GM19324 (cell line): Measurements from ENCODE around the gene TUBB1.
A peak's percentile ranks its signal among the peaks of the same experiment; 100 is the strongest.
"Not testable (repeated sequence)": the region's sequence is repeated elsewhere in the genome, so short reads cannot be mapped to it uniquely, and the experiment has no call there.

Source experiments
- ATAC-seq: cut with Tn5 transposase; IDR thresholded peaks from one replicate; pipeline ENCODE4 v1.9.1; 2021; ENCODE audit warnings: mild to moderate bottlenecking, moderate library complexity; ENCODE audit not compliant: unreplicated experiment, low FRiP score

TUBB1 gene

DNA sequence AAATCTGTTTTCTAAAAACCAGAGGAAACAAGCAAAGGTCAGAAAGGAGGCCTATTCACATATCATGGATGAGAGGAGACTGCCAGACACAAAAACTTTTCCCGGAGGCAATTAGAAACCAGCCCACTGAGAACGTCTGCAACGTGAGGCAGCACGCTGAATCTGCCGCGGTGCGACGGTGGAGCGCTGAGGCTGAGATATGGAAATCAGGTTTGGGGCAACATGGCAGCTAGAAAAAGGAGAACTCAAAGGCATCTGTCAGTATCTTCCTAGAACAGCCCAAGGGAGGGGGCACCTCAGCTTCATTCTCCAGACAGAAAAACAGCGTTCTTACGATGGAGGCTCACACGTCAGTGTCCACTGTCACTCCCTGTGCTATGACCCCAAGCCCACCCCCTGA is 18.2 kb downstream of the TUBB1 start:
- ATAC-seq: no peak

DNA sequence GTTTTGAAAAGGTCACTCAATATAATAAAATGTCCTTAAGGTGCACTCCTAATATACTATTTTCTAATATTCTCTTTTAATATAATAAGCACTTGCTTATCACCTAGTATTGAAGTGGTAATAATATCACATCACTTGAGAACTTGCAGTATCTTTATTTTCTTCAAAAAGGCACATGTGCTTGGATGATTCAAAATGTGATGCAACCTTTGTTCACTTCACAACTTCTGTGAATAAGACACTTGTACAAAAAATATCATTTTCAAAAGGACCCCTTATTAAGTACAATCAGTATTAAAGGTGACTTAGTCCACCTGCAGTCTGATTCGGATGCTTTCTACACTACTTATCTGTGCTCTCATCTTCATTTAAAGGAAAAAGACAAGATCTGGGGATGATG is 20.0 kb downstream of the TUBB1 start:
- ATAC-seq: no peak

DNA sequence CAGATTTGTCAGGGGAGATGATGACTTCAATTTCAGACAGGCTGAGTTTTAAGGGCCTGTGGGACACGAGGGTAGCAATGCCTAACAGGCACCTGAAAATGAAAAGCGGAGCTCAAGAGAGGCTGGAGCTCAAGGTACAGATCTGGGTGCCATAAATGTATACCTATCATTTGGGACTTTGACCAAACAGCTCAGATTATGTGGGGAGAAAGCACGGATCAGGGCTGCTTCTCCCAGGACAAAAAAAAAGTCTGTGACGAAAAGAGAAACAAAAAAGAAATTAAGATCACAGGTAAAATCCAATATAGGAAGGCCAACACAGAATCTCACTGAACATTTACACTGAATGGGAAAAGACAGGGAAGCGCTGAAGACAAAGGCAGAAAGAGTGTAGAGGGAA is 21.4 kb downstream of the TUBB1 start:
- ATAC-seq: no peak

DNA sequence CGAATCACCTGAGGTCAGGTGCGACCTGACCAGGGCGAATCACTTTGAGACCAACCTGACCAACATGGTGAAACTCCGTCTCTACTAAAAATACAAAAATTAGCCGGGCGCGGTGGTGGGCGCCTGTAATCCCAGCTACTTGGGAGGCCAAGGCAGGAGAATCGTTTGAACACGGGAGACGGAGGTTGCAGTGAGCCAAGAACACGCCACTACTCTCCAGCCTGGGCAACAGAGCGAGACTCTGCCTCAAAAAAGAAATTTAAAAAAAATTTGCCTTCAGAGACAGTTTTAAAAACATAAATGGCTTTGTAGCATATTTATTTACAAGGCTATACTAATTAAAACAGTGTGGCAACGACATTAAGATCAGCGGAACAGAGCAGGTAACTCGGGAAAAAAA is 22.3 kb downstream of the TUBB1 start:
- not testable (repeated sequence) for ATAC-seq

DNA sequence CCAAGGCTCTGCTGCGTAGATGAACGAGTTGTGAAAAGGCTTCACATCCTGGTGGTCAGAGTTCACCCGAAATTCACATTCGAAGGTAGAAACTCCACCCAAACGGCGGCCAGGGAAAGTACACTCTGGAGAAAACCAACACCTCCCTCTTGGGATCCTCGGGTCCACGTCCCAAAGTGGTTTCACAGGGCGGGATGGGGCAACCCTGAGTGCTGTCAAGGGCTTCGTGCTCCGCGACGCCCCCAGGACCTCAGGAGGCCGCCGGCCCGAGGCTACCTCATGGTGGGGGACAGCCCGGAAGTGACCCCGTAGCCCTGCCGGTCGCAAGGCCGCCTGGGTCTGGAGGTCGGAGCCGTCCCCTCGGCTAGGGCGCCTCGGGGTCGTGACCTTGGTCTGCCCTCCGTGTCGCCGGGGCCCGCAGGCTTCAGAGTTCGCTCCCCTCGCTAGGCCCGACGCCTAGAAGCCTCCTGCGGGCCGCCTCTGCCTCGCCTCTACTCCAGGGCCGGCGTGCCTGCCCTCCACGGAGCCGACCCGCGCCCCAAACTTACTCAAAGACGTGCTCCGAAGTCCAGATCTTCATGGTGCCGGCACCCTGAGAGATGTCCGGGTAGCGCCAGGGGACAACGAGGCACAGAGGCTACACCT is 23.0 kb downstream of the TUBB1 start, which contains the start of gene PRELID3B:
Gene PRELID3B, minus strand, starts transcription at position 636 of the 645 bp plus-strand sequence. Its CDS starts 56 bp downstream, at position 580.
- ATAC-seq: peak; percentile 32

DNA sequence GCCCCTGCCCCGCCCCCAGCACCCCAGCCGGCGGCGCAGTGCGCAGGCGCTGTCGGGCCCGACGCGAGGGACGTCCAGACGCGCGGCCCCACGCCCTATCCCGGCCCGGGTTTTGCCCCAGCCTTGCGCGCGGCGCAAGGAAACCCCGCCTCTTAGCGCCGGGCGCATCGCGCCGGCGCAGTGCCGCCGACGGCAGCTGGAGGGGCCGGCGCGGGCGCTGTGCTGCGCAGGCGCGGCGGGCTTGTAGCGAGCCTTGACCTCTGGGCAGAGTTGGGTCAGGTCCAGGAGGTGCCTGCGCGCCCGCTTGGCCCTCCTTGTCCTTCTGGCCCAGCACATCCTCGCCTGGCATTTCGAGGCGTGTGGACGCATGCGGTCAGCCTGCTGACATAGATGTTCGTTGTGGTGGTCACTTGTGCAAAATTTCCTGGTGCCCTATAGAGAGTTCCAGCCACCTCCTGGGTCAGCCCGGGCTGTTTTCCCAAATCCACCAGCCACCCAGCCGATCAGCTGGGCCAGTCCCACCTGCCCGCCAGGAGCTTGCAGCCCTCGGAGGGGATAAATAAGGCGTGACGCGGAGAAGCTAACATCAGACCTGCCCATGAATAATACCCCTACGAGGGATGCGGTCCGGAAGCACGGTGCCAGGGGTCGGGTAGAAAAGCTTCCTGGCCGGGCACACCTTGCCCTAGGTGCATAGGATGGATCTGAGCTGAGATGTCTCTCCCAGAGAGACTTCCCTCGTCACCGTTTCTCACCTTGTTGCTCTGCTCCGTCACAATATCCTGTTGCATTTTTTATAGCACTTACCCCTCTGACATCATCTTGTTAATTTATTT is 23.8 kb downstream of the TUBB1 start:
- ATAC-seq: peak; percentile 95

DNA sequence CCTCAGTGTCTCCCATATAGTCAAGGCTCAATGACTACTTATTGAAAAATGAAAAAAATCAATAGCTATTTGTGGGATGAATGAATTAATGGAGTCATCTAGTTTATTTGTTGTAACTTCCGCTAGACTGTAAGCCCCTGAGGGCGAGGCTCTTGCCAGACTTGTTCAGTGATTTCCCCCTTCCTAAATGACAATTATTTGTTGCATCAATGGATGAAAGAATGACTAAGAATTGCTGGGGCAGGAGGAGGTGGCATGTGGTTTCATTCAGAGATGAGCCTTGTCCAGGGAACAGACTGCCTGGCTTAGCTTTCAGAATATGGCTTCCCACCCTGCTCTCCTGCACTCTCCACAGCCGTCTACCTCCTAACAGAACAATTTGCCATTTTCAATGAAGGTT is 24.5 kb downstream of the TUBB1 start:
- no peak for ATAC-seq

DNA sequence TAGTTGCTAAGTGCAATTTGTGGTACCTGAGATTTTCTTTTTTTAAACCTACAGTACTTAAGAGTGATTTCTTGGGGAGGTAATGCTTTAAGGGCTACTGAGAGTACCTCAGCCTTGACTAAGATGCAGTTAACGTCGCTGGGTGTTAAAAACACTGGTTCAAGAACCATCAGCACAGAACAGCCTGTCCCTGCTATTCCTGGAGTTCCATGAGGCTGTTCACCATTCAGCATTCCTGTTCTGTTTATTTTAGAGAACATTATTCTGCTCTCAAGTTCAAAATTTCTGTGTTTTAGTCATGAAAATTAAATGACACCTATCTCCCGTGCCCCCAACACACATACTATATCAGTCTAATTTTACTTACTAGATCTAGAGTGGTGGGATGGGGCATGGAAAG is 25.1 kb downstream of the TUBB1 start:
- no peak for ATAC-seq

DNA sequence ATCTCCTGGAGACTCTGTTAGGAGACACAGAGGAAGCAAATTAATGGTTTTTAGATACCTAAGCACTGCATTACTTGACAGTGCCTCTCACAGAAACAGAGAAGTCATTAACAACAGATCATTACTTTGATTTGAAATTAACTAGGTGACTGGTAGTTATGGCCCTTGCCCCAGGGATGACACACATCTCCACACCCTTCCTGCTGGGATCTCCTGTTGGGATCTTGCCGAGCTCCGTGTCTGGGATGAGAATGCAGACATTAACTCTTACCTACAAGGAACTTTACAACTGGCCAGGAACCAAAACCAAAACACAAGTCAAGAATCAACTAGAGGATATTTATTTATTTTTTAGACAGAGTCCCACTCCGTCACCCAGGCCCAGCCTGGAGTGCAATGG is 25.6 kb downstream of the TUBB1 start:
- no peak for ATAC-seq

DNA sequence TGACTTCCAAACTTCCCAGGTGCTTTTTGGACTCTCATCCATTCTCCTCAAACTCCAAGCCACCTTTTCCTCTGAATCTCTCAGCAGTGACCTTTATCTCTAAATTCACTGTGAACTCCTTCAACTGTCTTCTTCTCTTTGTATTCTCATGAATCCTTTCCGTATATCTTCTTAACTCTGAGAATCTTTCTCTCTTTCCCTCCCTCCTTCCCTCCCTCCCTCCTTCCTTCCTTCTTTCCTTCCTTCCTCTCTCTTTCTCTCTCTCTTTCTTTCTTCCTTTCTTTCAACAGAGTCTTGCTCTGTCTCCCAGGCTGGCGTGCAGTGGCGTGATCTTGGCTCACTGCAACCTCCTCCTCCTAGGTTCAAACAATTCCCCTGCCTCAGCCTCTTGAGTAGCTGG is 27.6 kb downstream of the TUBB1 start:
- ATAC-seq: no peak

DNA sequence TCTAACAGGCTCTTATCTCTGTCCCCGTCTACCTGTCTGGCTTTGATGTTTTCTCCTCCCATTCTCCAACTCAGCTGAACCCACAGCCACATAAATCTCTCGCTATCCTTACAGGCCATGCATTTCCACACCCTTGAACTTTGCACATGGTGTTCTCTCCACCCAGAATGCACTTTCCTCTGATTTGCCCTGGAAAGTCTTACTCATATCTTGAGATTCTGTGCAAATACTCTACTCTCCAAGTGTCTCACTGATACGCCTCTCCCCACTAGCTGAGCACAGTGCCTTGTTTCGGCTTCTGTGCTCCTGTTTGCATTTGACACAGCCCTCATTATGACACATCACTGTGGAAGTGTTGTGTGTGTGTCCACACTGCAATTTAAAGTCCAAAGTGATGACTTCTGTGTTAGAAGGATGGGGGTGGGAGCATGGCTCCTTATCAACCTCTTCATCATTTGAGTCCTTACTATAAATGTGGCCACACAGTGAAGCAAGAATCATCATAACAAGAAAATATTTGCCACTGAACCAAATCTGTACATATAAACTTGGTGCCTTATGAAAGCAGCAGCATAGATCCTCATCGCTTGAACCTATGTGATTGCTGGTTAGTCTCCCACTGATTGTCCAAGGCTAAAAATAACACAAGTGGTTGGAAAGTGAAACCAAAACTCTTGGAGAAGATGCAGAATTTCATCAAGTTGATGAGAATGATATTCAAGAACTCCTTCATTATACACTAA is 28.9 kb downstream of the TUBB1 start:
- ATAC-seq: no peak

DNA sequence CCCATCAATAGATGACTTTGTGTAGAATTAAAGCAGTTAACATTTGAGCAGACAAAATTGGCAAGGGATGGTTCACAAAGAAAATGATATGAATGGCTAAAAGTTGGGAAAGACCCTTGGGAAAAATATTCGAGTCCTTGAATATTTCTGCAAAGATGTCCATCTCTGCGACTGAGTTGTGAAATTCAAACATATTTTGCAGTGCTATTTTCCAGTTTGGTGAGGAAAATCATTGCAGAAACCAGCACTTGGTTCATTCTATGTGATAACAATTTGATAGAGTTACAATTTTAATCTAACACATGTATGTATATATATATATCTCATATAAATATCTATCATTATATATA is 29.4 kb downstream of the TUBB1 start:
- ATAC-seq: no peak

DNA sequence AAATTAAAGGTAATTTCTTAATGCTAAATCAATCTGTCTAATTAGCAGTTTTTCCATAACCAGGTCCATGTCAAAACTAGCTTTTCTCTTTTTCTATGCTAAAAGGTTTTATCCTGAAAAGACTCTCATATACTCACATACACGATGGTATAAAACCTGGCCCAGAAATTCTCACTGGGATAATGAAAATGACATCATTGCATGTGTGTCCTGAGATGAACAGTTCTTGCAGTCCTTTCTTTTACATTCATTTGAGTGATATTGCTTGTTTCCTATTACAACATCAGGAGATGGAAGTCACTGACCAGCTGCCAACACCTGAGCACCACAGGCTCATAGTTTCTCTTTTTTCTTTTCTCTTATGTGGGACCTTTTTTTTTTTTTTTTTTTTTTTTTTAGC is 31.2 kb downstream of the TUBB1 start:
- ATAC-seq: no peak

DNA sequence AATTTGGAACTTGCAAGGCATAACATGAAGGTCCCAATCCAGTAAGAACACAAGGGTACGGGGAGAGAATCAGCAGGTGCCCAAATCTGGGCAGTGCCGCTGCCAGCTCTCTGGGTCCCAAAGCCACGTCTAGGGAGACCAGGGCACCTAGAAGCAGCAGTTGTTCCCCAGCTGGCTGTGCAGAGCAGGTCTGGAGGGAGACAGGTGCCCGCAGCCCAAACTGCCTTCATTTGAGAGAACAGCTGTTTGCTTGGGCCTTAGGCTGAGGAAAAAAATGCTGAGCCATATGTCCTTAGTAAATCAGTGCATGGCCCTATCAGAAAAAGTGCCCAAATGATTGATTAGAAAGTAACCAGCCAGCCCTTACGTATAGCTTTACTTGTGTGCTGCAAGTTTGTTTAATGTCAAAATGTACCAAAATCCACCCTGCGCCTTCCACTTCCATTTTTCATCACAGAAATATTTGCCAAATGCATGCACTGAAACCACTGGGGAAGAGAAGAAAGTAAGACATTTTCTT is 32.5 kb downstream of the TUBB1 start:
- ATAC-seq: no peak

DNA sequence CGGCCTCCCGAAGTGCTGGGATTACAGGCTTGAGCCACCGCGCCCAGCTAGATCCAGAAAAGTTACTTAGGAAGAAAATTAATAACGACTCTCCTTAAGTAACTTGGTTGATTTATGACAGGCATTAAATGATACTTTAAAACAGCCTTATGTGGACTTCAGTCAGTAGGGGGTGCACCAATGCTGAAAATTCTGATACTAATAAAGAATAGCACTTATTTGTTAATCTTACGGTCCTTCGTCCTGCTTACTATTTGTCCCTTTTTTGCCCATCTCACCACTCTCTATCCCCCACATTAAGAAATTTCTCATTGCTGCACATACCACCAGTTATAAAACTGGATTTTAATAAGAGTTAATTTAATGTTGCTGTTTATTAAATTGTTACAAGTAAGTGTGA is 36.1 kb downstream of the TUBB1 start:
- no peak for ATAC-seq

DNA sequence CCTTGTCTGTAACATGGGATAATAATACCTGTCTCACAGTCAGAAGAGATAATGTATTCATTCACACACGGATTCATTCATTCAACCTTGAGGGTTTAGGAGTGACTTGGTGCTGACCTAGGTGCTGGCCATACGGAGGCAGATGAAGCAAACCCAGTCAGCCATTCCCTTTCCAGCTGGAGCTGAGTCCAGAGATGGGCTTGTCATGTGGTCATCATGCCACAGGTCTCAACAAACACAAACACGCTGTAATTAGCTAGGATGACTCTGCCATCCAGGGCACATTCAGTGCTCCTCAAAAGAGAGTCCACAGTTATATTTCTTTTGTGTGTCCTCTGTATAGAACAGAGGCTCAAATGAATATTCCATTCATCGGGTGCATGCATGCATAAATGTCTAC is 42.9 kb downstream of the TUBB1 start:
- no peak for ATAC-seq

DNA sequence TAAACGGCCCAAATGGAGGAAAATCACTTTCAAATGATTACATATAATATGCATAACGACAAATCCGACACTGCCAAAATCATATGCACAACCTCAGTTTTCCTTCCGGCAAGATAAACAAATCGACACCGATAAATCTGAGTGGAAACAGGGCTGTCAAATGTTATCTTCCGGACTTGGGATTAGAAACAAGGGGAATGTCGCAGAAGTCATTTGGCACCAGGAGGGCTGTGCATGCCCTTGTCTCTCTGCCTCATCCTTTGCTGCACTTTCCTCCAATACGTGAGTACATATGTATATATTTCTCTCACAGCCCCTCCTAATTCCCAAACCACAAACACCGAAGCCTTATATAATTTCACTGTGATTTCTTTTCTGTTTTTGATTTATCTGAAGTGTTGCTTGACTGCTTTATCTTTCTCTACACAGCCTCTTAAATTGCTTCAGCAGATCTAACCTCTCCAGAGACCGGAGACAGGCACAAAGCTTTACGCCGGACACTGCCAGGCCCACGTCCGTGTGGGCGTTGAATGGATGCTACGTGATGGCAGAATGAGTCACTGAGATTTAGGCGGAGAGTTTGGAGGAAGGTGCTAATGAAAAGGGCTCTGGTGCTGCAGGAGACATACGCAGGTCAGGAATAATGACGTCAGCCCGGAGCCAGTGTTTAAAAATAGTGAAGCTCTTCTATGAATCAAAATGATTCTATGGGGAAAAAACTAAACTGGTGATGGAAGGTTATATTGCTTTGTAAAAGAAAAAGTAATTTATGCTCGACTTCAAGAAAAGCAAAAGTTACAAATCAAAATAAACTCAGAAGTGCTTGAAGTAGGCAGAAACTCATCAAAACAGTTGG is 44.4 kb downstream of the TUBB1 start:
- no peak for ATAC-seq

DNA sequence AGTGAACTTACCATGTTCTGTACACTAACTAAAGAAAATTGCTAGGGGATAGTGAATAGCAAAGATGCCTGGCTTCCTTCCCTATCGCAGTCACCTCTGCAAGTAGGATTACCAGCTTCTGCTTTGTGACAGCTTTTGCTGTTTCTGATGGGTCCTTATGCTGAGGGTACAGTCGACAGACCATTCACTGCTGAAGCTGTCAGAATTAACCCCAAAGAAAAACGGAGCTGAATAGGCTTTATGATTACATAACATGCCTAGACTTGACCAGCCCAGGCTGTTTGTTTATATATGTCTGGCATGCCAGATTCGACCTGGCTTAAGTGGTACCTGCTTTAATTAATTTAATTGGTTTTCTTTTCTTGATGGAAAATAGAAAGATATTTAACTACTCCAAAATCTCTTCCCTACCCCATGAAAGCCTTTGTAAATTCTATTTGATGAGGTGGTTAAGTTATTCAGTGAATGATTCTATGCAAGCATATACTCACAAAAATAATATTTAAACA is 45.0 kb downstream of the TUBB1 start:
- no peak for ATAC-seq

DNA sequence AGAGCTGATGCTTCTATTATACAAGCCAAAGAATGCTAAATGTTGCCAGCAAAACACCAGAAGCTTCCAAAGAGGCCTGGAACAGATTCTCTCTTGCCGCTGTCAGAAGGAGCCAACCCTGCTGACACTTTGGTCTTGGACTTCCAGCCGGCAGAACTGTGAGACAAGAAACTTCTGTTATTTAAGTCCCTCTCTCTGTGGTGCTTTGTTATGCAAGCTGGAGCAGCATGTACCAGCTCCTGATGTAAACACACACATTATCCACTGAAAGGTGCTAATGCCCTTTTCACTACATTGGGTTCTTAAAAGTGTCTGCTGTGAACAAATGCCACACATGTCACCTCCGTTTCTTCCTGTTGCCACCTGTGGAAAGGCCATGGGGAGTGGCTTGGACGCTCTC is 49.3 kb downstream of the TUBB1 start:
- no peak for ATAC-seq

DNA sequence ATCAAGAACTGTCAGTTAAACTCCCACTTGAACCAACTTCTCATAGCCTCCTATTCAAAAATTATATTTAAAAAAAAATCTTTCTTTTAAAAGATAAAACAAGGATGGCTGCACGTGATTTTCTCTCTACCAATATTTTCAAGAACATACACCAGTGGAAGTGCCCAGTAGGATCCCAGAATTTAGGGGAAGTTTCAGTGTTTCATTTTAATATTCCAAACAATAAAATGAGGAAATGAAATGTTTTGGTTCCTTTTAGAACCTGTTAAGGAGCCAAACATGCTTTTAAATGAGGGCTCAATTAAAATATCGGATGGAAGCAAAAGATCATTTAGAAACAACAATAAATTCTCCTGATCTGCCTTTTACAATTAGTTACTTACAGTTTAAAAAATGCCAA is 49.8 kb downstream of the TUBB1 start:
- no peak for ATAC-seq
